HUDEP-2 (cell line): ENCODE measurements around the gene MED27.
"Not testable (repeated sequence)": the region's sequence is repeated elsewhere in the genome, so short reads cannot be mapped to it uniquely, and the experiment has no call there.

Experiments
- DNase-seq, 76 experiments: peaks; one replicate each; lab custom pipeline; 2025; ENCODE audit not compliant: unreplicated experiment in 76 of 76; lab: John Stamatoyannopoulos, UW

MED27 gene

DNA sequence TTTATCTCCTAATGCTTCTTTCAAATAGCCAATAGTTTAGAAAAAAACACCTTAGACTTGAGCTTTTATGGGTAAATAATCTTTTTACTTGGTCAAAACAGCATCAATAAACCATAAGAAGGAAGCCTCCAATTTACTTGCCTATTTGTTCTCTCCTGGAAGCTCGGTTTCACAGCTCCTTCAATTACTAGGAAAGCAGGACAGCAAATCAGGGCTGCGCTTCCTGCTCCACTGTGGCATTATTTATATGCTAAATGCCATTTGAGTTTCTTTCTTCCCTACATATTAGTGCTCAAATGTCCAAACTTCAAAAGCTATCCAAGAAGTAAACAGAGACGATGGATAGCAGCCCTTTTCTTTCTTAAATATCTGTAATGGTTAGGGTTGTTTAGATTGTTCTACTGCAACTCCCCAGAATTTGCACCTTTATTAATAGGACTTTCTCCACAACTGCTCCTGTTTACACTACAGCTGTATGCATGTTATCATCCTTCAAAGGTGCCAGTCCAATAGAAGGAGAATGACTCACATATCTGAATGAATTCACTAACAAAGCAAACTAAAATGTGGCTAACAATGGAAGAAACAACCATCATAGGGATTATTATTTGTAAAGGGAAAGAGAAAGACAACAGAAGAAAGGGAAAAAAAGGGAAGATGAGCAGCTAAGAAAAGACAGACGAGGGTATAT is 58.7 kb downstream of the MED27 start:
- DNase-seq = no peak

DNA sequence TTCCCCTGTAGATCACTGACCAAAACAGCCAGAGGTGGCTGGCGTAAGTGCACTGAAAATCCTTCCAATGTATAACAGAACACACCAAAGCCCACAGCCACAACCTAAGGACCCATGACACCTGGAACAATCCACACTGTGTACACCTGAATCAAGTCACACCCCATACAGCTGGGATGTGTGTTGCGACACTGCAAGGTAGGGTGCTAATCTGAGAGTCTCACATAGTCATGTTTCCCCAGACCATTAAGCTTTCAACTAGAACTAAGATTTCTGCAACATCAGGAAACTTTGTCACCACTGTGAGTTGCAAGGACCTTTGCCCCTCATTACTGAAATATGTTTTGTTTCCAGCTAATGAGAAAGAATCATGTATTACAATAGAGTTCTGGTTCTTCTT is 59.4 kb downstream of the MED27 start:
- DNase-seq = no peak

DNA sequence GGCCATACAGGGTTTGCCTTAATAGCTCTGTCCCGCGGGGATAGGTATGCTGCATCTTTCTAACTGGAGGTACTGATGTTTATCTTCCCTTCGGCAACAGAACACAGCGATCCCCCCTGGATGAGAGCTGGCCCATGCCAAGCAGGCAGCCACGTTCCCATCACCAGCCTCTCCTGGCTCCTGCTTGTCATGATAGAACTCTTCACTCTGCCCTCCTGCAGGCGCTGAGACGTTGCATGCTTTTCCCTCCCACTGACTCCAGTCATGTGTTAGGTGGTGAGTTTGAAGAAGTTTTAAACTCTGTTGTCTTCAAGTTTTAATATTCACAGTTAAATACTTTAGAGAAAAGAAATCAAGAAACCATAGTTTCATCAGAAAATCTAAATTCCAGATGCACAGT is 60.0 kb downstream of the MED27 start:
- no peak for DNase-seq

DNA sequence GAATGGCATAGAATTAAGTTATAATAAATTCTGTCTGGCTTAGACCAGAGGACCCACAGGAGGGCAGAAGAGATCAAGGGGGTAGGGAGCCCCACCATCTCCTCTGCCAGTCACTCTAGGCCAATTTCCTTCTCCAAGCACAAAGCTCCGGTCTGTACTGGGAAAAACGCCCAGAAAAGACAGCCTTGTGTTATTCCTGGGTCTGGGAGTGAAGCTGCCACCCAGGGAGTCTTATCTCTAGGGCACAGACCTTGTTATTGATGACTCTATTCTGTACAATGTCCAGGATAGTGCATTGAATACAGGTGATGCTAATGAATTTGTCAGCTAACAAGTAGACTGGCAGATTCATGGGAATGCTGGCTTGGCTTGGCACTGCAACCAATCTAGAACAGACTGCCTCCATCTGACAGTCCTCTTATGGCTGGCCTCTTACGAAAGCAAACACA is 60.7 kb downstream of the MED27 start:
- DNase-seq = no peak

DNA sequence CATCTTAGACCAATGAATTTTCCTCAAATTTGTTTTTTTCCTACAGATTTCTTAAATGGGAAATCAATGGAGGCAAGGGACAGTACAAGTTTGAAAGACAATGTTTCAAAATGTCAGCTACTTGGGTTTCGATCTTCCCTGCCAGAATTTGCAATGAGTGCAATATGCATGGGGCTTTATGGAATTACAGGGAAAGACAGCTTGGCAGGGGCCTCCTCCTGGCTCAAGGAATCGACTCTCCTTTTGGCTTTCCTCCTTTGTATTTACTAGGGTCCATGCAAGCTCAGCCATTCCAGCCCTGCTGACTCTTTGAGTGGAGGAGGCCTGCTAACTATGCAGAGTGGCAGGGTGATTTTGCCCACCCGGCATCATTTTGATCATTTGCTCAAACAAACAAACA is 63.2 kb downstream of the MED27 start:
- no peak for DNase-seq

DNA sequence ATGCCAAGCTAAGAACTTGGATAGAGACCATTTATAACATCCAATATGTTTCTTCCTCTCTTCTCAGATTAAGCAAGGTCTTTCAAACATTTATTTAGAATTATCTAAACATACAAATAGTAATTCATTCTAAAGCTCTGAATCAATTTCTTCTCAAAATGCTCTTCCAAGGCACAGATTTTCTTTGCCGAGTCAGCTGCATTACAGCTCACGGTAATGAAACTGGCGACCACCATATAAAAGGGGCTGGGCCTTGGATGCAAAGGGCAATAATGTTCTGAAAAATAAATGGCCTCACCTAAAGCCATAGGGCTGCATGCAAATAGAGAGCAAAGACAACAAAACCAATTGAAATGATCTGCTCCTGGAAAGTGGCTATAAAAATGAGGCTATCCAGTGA is 63.8 kb downstream of the MED27 start:
- no peak for DNase-seq

DNA sequence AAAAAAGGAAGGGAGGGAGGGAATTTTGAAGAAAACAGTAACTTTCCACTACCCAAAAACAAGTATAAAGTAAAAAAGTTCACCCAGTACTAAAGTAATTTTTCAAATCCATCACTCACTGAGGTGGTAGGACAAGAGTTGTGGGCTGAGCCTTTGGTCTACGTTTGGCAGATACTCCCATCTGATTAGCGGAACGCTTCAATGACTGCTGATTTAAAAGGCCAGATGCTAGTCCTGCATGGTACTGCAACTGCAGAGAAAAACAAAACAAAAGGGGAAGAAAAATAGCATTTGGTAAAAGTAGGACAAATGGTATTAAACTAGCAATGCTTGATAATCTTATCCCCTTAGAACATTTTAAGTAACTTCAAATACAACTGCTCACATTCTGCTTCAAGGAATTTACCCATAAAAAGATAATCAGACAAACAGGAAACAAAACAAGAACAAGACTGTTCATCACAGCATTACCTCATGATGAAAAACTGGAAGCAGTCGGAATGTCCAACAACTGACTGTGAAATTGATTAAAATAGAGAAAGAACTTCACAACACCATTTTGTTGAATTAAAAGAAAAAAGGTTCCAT is 65.4 kb downstream of the MED27 start:
- DNase-seq = no peak

DNA sequence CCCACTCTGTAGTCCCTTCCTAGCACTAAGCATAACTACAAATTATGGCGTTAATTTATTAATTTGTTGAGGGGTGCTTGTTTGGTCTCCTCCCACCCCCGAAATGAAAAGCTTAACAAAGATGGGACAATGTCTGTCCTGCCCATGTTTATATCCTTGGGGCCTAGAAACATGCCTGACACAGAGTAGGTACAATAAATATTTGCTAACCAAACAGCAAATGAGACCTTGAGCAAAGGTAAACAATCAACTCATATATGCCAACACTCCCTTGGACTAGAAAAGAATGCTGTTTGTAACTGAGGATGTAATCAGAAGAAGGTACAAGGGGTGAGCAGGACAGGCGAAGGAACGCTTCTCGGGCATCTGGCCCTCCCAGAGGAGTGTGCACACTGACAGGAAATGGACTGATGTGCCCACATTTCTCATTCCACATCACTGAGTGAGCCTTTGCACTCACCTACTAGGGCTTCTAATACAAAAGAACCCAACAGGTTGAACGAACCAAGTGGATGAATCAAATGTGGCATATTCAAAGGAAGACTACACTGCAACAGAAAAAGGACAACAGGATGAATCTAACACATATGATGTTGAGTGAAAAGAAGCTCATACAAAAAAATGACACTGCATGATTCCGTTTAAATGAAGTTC is 66.8 kb downstream of the MED27 start:
- DNase-seq = no peak

DNA sequence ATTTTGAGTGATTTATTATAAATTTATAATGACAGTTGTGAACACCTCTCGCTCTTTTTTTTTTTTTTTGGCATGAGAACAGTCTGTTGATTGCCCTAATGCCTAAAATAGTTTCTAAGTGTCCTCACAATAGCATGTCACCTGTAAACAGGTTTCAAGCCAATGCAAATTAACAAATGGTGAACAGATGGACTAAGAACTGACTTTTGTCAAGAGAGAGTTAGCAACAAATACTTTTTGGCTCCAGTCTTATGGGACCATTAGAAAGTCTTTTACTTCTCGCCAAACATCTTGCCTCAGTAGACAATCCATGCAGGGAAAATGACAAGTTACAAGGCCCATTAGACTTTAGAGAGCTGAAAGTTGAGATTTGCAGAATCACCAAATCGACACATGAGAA is 67.8 kb downstream of the MED27 start:
- no peak for DNase-seq

DNA sequence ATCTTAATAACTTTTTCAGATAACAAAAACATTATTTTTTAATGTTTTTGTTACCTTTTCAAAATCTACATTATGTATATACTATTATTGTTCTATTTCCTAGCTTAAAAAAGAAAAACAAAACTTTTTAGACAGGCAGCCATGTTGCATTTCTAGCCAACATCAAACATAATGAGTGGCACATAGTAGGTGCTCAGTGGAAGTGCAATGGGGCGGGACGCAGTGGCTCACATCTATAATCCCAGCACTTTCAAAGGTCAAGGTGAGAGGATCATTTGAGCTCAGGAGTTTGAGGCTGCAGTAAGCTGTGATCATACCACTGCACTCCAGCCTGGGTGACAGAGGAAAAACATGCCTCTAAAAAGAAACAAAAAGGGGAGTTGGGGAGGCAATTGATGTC is 68.4 kb downstream of the MED27 start:
- no peak for DNase-seq

DNA sequence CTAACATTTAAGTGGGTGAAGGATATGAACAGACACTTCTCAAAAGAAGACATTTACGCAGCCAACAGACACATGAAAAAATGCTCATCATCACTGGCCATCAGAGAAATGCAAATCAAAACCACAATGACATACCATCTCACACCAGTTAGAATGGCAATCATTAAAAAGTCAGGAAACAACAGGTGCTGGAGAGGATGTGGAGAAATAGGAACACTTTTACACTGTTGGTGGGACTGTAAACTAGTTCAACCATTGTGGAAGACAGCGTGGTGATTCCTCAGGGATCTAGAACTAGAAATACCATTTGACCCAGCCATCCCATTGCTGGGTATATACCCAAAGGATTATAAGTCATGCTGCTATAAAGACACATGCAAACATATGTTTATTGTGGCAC is 69.5 kb downstream of the MED27 start:
- not testable (repeated sequence) for DNase-seq

DNA sequence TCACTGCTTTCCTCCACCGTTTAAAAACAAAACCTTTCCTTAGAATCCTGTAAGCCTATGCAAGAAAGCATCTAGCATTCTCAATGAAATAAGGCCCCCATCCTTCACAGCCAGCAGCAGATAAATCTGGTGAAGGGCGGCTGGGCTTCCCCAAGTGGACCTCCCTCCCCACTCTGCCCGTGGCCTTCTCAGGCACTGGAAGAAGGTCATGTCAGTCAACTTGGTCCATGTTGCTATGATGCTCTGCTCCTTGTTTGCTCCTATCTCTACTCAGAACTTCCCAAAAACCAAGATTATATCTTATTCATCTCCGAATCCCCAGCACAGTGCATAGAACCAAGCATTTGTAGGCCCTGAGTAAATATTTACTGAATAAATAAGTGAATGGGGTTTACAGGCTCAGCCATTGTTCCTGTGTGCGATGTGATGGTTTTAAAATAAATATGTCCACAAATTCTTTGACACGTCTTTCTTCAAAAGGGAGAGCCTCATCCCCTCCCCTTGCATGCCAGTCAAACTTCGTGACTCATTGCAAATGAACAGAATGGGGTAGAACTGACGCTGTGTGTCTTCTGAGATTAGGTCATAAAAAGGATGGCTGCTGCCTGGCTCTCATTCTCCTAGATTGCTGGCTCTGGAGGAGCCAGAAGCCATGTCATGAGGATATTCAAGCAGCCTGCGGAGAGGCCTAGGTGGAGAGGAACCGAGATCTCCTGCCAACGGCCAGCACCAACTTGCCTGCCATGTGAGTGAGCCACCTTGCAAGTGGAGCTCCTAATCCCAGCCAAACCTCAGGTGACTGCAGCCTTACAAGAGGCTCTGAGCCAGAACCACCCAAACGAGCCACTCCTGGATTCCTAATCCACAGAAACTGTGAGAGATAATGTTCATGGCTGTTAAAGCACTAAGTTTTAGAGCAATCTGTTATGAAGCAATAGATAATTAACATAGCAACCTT is 70.5 kb downstream of the MED27 start:
- DNase-seq = no peak

DNA sequence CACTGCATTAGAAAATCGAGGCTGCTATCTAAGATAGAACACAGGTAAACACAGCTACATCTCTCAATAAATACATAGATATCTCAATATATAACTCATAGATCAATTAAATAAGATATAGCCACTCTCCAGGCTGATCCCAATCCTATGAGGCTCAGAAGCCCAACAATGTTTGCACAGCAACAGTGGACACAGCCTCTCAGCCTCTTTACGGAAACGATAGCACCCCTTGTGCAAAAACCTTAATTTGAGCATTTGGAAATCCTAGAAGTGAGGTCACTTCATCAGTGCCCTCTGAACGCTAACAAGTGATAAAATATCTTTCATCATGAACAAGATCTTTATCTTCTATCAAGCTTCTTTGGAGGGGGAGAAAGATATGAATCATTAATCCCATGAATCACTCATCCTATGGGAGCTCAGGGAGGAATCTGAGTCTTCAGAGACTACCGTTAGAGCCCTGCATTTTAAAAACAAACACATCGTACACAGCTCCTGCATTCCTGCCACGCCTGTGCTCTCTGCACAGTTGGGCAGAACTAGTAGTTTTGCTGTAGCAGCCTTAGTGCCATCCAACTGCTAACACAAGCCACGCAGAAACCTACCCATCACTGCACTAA is 71.4 kb downstream of the MED27 start:
- no peak for DNase-seq

DNA sequence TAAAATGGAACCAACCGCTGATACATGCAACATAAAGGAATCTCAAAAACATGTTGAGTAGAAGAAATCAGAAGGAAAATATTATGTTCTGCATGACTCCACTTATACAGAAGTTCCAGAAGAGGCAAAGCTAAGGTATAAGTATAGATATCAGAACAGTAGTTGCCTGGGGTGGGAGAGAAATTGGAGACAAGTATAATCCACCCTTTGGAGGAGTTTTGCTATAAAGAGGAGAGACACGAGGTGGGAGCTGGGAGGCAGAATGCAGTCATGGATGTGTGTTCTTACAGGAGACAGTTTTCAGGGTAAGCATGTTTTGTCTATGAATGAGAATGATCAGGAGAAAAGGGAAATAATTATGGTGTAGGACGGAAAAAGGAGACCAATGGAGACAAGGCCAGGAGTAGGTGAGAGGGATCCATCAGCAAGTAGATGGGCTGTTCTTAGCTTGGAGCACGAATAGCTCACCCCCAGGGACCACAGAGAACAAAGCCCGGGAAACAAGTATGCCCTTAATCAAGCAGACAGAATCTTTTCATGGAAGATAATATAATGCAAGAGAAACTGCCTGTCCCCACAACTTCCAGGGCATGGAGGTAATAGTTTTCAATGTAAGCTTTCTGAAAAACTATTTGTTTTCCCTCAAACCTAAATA is 72.2 kb downstream of the MED27 start:
- DNase-seq = no peak

DNA sequence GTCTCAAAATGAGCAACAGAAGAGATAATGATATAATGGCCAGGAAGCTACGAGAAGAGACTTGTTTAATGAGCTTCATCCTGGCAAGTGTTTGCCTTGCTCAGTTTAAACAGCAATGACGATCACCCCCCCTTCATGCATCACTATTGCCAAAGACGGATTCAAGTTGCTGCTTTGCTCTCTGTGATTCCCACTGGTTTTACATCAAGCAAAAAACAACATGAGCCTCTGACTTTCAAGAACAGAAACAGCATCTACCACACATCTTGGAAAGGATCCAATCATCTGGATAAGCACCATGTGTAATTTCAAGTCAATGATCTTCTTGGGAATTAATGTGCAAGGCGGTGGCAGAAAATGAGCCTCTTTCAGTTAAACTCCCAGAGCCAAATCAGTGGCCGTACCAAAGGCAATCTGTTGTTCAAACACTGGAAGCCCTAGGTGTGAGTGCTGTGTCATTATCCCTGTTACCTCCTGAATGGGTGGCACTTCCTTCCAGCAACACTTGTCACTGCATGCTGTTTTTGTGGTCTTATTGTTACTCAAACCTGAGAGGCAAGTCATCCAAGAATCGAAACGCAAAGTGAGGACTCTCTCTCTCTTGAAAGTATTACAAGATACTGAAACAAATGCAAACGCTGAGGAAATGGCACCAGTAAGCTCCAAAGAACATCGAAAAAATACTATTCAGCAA is 72.8 kb downstream of the MED27 start:
- DNase-seq = no peak

DNA sequence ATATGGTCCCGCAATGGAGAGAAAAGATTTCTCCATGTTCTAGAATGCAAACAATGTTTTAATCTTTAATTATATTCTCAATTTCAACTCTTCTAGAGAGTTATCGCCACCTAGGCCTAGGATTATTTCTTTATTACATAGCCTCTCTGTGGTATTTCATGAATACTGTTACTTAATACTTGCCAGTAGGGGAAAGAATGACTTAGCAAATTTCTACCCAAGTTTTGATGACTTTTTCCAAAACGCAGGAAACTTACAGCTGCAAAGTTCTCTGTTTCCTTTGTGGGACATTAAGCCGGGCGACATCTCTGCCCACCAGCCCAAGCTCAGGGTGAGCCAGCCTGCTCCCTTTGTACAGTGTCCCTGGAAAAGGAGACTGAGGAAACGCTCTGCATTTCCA is 73.8 kb downstream of the MED27 start:
- DNase-seq = no peak

DNA sequence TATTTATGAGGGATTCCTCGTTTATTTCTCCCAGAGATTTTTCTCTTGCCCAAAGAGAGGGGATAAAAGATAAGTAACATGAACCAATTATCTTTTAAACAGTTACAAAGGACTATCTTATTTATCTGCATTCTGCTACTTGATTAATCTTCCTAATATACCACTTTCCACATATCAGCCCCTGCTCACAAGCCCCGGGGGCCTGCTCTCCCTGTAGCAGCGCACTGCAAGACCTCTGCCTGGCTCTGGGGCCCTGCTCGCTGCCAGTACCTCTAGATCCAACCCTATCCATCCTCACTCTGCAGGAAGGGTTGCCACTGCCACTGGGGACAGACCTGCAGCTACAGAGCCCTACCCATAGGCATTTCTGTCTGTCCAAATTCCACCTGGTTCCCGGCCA is 75.3 kb downstream of the MED27 start:
- DNase-seq = no peak

DNA sequence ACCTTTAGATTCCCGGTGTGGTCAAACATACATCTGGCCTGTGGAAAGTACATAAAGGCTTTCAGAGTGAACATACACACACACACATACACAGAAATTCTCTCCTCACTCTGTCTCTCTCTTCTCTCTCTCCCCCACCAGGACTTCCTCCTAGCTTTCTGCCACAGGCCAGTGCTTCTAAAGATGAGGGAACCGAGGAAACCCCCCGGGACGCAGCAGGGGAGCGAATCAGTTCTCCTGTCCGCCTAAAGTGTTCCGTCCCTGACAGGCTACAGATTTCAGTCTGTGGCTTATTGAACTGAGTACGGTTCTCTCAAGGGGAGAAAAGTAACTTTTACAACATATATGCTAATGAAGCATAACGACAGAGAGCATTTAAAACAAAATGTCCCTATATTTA is 75.8 kb downstream of the MED27 start:
- no peak for DNase-seq

DNA sequence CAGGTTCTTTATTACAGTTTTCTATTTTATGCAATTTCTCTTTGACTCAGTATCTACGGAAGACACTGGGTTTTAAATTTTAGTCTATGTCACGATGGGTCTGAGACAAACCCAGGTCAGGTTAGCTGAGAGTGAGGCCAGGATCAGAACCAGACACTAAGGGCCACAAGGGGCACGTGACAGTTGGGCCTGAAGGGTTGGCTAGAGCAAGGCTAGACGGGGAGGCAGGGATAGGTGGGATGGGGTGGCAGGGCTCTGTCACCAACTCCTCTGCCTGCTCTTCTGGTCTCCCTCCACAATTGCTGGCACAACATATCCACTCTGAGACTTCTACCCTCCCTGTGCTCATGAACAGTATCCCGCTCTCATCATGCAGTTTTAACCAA is 76.4 kb downstream of the MED27 start:
- no peak for DNase-seq
